Naive thymus-derived CD8-positive, alpha-beta T cell (primary cell): ENCODE data around the gene ADAMTS17. TPM values are rescaled to one million over a fixed set of nuclear protein-coding genes. Genes with fewer than 3 reads are reported as not detected.

Source experiments
- ATAC-seq, 2 donors: fragments of 150-1000 bp; cut with Tn5 transposase in 1 of 2; sonication (Bioruptor Pico), chemical (Tn5 transposase) in 1 of 2; 1 replicate in 1 of 2; 2 replicates in 1 of 2; pipeline ENCODE4 v1.10.0; 2021; ENCODE audit warnings: mild to moderate bottlenecking in 2 of 2, moderate library complexity in 2 of 2
- POLR2A ChIA-PET: fragments of 350-600 bp; sonication (Branson Sonifier 250); formaldehyde crosslinking; loops from one replicate; lab custom pipeline; 2021; ENCODE audit warnings: antibody characterized with exemption; lab: Charles Lee
- DNase-seq, 10 donors: peaks; one replicate each; pipeline versions ENCODE4 v3.0.0 to v3.0.0-alpha.2; 2020 to 2022
- H3K27ac Mint-ChIP-seq, 10 donors: one replicate each; pipeline ENCODE4 v1.8.0; 2020 to 2022; ENCODE audit warnings: mild to moderate bottlenecking in 10 of 10, mixed read lengths in 10 of 10, moderate library complexity in 4 of 10, inconsistent platforms in 1 of 10
- H3K27me3 Mint-ChIP-seq, 5 donors: one replicate each; pipeline ENCODE4 v1.8.0; 2021 to 2022; ENCODE audit warnings: mixed read lengths in 5 of 5
- H3K36me3 Mint-ChIP-seq, 3 donors: one replicate each; pipeline ENCODE4 v1.8.0; 2020 to 2022; ENCODE audit warnings: mixed read lengths in 3 of 3, mild to moderate bottlenecking in 2 of 3, inconsistent platforms in 1 of 3
- H3K4me1 Mint-ChIP-seq, 4 donors: one replicate each; pipeline ENCODE4 v1.8.0; 2021 to 2022; ENCODE audit warnings: mixed read lengths in 4 of 4
- H3K4me3 Mint-ChIP-seq, 10 donors: one replicate each; pipeline ENCODE4 v1.8.0; 2020 to 2022; ENCODE audit warnings: mild to moderate bottlenecking in 10 of 10, mixed read lengths in 10 of 10, moderate library complexity in 6 of 10, inconsistent platforms in 1 of 10
- H3K9me3 Mint-ChIP-seq, 9 donors: one replicate each; pipeline ENCODE4 v1.8.0; 2020 to 2022; ENCODE audit warnings: mixed read lengths in 9 of 9, mild to moderate bottlenecking in 3 of 9, inconsistent platforms in 1 of 9, moderate library complexity in 1 of 9
- polyA plus RNA-seq, 3 donors: library from polyadenylated mRNA; unstranded; fragments of 300-500 nt; fragmentation: Illumina TruSeq; gene quantifications; one replicate each; pipeline ENCODE4 v1.2.3, GENCODE V29; 2021
- total RNA-seq, 8 experiments: library from RNA in 2 of 8; stranded (reverse) in 2 of 8; gene quantifications; one replicate each; pipeline ENCODE4 v1.2.3 and lab custom pipeline; 2021 to 2026

Gene ADAMTS17
- total and polyA plus RNA-seq, 5 experiments from 2014 or later: 0.20 to 4.6 (median 1.8) TPM

- peaks cover 12 to 17% (median 15%) of the 10 kb centered on the region in 4 donors for H3K4me1 Mint-ChIP-seq
- DNase-seq (no peak), ATAC-seq (no peak)
- POLR2A ChIA-PET: no interaction called here
- H3K4me3 Mint-ChIP-seq: no peak overlapping the region
- no peaks in the 10 kb centered on the region for H3K27me3 Mint-ChIP-seq
- H3K27ac Mint-ChIP-seq: no peak overlapping the region
- H3K9me3 Mint-ChIP-seq: no peaks in the 10 kb centered on the region
- H3K36me3 Mint-ChIP-seq: no peaks in the 10 kb centered on the region
These were observed 121.6 kb downstream of the ADAMTS17 start for GRCh38 chr15:100220058-100220768.

GRCh38 chr15:100218434-100218833, 123.3 kb downstream of the ADAMTS17 start:
- Mint-ChIP-seq H3K27me3 (no peaks in the 10 kb centered on the region), H3K9me3 (no peaks in the 10 kb centered on the region), H3K4me1 (peaks cover 0 to 2% (median under 1%) of the 10 kb centered on the region in 4 donors), H3K4me3 (no peak overlapping the region), H3K36me3 (no peaks in the 10 kb centered on the region), H3K27ac (no peak overlapping the region)
- ATAC-seq: no peak
- no peak for DNase-seq
- POLR2A ChIA-PET: no interaction called here

GRCh38 chr15:100216182-100216581, 125.6 kb downstream of the ADAMTS17 start:
- no peaks in the 10 kb centered on the region for H3K9me3 Mint-ChIP-seq
- peaks cover 0 to 2% (median 0%) of the 10 kb centered on the region in 5 donors for H3K27me3 Mint-ChIP-seq
- POLR2A ChIA-PET: no interaction called here
- peaks cover 0 to 2% (median under 1%) of the 10 kb centered on the region in 4 donors for H3K4me1 Mint-ChIP-seq
- no peak overlapping the region for H3K27ac Mint-ChIP-seq
- no peak overlapping the region for H3K4me3 Mint-ChIP-seq
- ATAC-seq (no peak), DNase-seq (no peak)
- no peaks in the 10 kb centered on the region for H3K36me3 Mint-ChIP-seq

GRCh38 chr15:100215843-100216169, 126.0 kb downstream of the ADAMTS17 start:
- no peak for DNase-seq
- H3K4me1 Mint-ChIP-seq: peaks cover 0 to 2% (median under 1%) of the 10 kb centered on the region in 4 donors
- POLR2A ChIA-PET: no interaction called here
- peaks cover 0 to 2% (median 0%) of the 10 kb centered on the region in 5 donors for H3K27me3 Mint-ChIP-seq
- H3K9me3 Mint-ChIP-seq: no peaks in the 10 kb centered on the region
- H3K4me3 Mint-ChIP-seq: no peak overlapping the region
- no peaks in the 10 kb centered on the region for H3K36me3 Mint-ChIP-seq
- ATAC-seq: no peak
- no peak overlapping the region for H3K27ac Mint-ChIP-seq

GRCh38 chr15:100215031-100215842, 126.5 kb downstream of the ADAMTS17 start:
- H3K27me3 Mint-ChIP-seq: peaks cover 0 to 2% (median 0%) of the 10 kb centered on the region in 5 donors
- H3K9me3 Mint-ChIP-seq: no peaks in the 10 kb centered on the region
- peak overlapping the region in 2 of 10 donors; percentile 1 to 38 for H3K27ac Mint-ChIP-seq
- H3K4me3 Mint-ChIP-seq: no peak overlapping the region
- no peaks in the 10 kb centered on the region for H3K36me3 Mint-ChIP-seq
- ATAC-seq (no peak), DNase-seq (no peak)
- peaks cover 0 to 1% (median 0%) of the 10 kb centered on the region in 4 donors for H3K4me1 Mint-ChIP-seq
- POLR2A ChIA-PET: no interaction called here

- ATAC-seq: no peak
- POLR2A ChIA-PET: no interaction called here
- Mint-ChIP-seq H3K27ac (no peak overlapping the region), H3K36me3 (peaks cover 0 to 9% (median 0%) of the 10 kb centered on the region in 3 donors), H3K4me3 (no peak overlapping the region), H3K27me3 (peaks cover 0 to 2% (median 0%) of the 10 kb centered on the region in 5 donors), H3K4me1 (peaks cover 0 to 1% (median 0%) of the 10 kb centered on the region in 4 donors), H3K9me3 (no peaks in the 10 kb centered on the region)
- DNase-seq: no peak
These were observed 129.6 kb downstream of the ADAMTS17 start for GRCh38 chr15:100211855-100212850.

- ATAC-seq (no peak), DNase-seq (no peak)
- no peaks in the 10 kb centered on the region for H3K9me3 Mint-ChIP-seq
- H3K27me3 Mint-ChIP-seq: peaks cover 0 to 2% (median 0%) of the 10 kb centered on the region in 5 donors
- H3K36me3 Mint-ChIP-seq: peaks cover 0 to 10% (median 0%) of the 10 kb centered on the region in 3 donors
- H3K4me1 Mint-ChIP-seq: peaks cover 0 to 6% (median 0%) of the 10 kb centered on the region in 4 donors
- no peak overlapping the region for H3K27ac Mint-ChIP-seq
- H3K4me3 Mint-ChIP-seq: no peak overlapping the region
- POLR2A ChIA-PET: no interaction called here
These were observed 131.4 kb downstream of the ADAMTS17 start for GRCh38 chr15:100210338-100210737.

- DNase-seq (no peak), ATAC-seq (no peak)
- H3K4me3 Mint-ChIP-seq: no peak overlapping the region
- H3K36me3 Mint-ChIP-seq: peaks cover 0 to 21% (median 11%) of the 10 kb centered on the region in 3 donors
- peaks cover 0 to 2% (median 0%) of the 10 kb centered on the region in 5 donors for H3K27me3 Mint-ChIP-seq
- H3K27ac Mint-ChIP-seq: no peak overlapping the region
- peaks cover 0 to 6% (median 0%) of the 10 kb centered on the region in 4 donors for H3K4me1 Mint-ChIP-seq
- H3K9me3 Mint-ChIP-seq: no peaks in the 10 kb centered on the region
- POLR2A ChIA-PET: no interaction called here
These were observed 132.7 kb downstream of the ADAMTS17 start for GRCh38 chr15:100208921-100209603.

GRCh38 chr15:100207053-100207452, 134.7 kb downstream of the ADAMTS17 start:
- H3K9me3 Mint-ChIP-seq: no peaks in the 10 kb centered on the region
- peaks cover 6 to 9% (median 8%) of the 10 kb centered on the region in 4 donors for H3K4me1 Mint-ChIP-seq
- ATAC-seq: no peak
- peaks cover 0 to 21% (median 14%) of the 10 kb centered on the region in 3 donors for H3K36me3 Mint-ChIP-seq
- POLR2A ChIA-PET: no interaction called here
- no peak for DNase-seq
- peak overlapping the region in 1 of 10 donors; percentile 41 for H3K27ac Mint-ChIP-seq
- H3K27me3 Mint-ChIP-seq: peaks cover 0 to 2% (median 0%) of the 10 kb centered on the region in 5 donors
- H3K4me3 Mint-ChIP-seq: no peak overlapping the region

- H3K27ac Mint-ChIP-seq: peak overlapping the region in 1 of 10 donors; percentile 41
- peaks cover 0 to 21% (median 14%) of the 10 kb centered on the region in 3 donors for H3K36me3 Mint-ChIP-seq
- H3K9me3 Mint-ChIP-seq: no peaks in the 10 kb centered on the region
- no peak for DNase-seq
- ATAC-seq: no peak
- POLR2A ChIA-PET: no interaction called here
- peaks cover 11 to 13% (median 12%) of the 10 kb centered on the region in 4 donors for H3K4me1 Mint-ChIP-seq
- H3K27me3 Mint-ChIP-seq: peaks cover 0 to 2% (median 0%) of the 10 kb centered on the region in 5 donors
- H3K4me3 Mint-ChIP-seq: no peak overlapping the region
These were observed 135.1 kb downstream of the ADAMTS17 start for GRCh38 chr15:100206643-100207042.

GRCh38 chr15:100205549-100206295, 136.1 kb downstream of the ADAMTS17 start:
- no peaks in the 10 kb centered on the region for H3K9me3 Mint-ChIP-seq
- POLR2A ChIA-PET: no interaction called here

More at GRCh38 chr15:100205549-100206295, 136.1 kb downstream of the ADAMTS17 start:
- H3K4me1 Mint-ChIP-seq: peaks cover 15 to 22% (median 20%) of the 10 kb centered on the region in 4 donors
- peaks cover 0 to 2% (median 0%) of the 10 kb centered on the region in 5 donors for H3K27me3 Mint-ChIP-seq
- no peak overlapping the region for H3K27ac Mint-ChIP-seq
- ATAC-seq (no peak), DNase-seq (no peak)
- H3K36me3 Mint-ChIP-seq: peaks cover 0 to 21% (median 14%) of the 10 kb centered on the region in 3 donors
- no peak overlapping the region for H3K4me3 Mint-ChIP-seq
